ENCODE results near the gene GPR89A. TPM values are rescaled to one million over a fixed set of nuclear protein-coding genes. Genes with fewer than 3 reads are reported as not detected.
"Not testable (repeated sequence)": the region's sequence is repeated elsewhere in the genome, so short reads cannot be mapped to it uniquely, and the experiment has no call there.

Gene GPR89A
- total RNA-seq (2014; rRNA removed; shearing (Covaris generic); ENCODE audit: low replicate concordance) = 35.1 and 44.9 TPM in 2 replicates

GRCh38 chr1:145607833-145608733 lies at the start of gene GPR89A:
Gene GPR89A, plus strand, starts transcription at chr1:145607988. Its CDS starts 146 bp downstream, at chr1:145608134.
- Histone ChIP-seq H3K9ac (ENCODE audit: low read length) (peak within 1 kb of the TSS; percentile 84), H3K79me2 (ENCODE audit: low read length) (peaks cover 42% of the 10 kb centered on the region), H3K4me3 (ENCODE audit: low read length) (peak within 1 kb of the TSS; percentile 81), H3K4me1 (ENCODE audit: low read length) (peaks cover 14% of the 10 kb centered on the region), H2AFZ (ENCODE audit: low read length) (peak within 1 kb of the TSS; percentile 71; the same call in 1 of the 2 replicates), H3K4me2 (ENCODE audit: low read depth, low read length, poor library complexity, severe bottlenecking) (peak within 1 kb of the TSS; percentile 84)
- not testable (repeated sequence) for H3K9me2 ChIP-seq (replicated peaks; ENCODE audit: insufficient read depth, low read length); H4K20me1 ChIP-seq (ENCODE audit: insufficient read depth, low read depth, low read length); H3K27ac ChIP-seq (ENCODE audit: low read length); H3K36me3 ChIP-seq (ENCODE audit: insufficient read depth, low read length); H3K27me3 ChIP-seq (ENCODE audit: low read length); H3K9me3 ChIP-seq (ENCODE audit: low read length)
- peak; percentile 98 for DNase-seq

DNA sequence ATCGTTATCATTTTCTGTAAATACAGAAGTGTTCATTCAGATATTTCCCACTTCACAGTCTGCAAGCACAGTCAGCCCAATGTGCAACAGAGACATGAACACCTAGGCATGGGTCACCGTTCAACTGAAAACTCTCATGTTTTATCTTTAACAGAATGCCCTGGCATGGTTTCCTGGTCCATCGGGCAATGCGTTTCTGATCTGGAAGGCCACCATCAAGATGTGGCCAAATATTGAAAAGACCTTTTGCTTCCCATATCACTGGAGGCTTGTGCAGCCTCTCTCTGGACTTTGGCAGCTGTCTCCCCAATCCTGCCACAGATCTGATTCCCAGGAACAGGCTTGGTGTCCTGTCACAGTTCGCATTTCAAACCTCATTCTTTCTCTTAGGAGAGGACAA lies 21.0 kb upstream of the GPR89A start:
- H3K9me3 ChIP-seq (ENCODE audit: low read length); H3K4me1 ChIP-seq (ENCODE audit: low read length); DNase-seq; H3K4me2 ChIP-seq (ENCODE audit: low read depth, low read length, poor library complexity, severe bottlenecking); H4K20me1 ChIP-seq (ENCODE audit: insufficient read depth, low read depth, low read length); H3K9ac ChIP-seq (ENCODE audit: low read length); H3K4me3 ChIP-seq (ENCODE audit: low read length); H3K36me3 ChIP-seq (ENCODE audit: insufficient read depth, low read length); H2AFZ ChIP-seq (ENCODE audit: low read length); H3K9me2 ChIP-seq (replicated peaks; ENCODE audit: insufficient read depth, low read length); H3K27ac ChIP-seq (ENCODE audit: low read length); H3K27me3 ChIP-seq (ENCODE audit: low read length); H3K79me2 ChIP-seq (ENCODE audit: low read length): not testable (repeated sequence)

GRCh38 chr1:145590806-145591205 lies 17.0 kb upstream of the GPR89A start:
- not testable (repeated sequence) for H3K9ac ChIP-seq (ENCODE audit: low read length); H3K27me3 ChIP-seq (ENCODE audit: low read length); H2AFZ ChIP-seq (ENCODE audit: low read length); H3K9me3 ChIP-seq (ENCODE audit: low read length); H4K20me1 ChIP-seq (ENCODE audit: insufficient read depth, low read depth, low read length); H3K36me3 ChIP-seq (ENCODE audit: insufficient read depth, low read length); DNase-seq; H3K9me2 ChIP-seq (replicated peaks; ENCODE audit: insufficient read depth, low read length); H3K4me2 ChIP-seq (ENCODE audit: low read depth, low read length, poor library complexity, severe bottlenecking); H3K4me3 ChIP-seq (ENCODE audit: low read length); H3K27ac ChIP-seq (ENCODE audit: low read length); H3K79me2 ChIP-seq (ENCODE audit: low read length); H3K4me1 ChIP-seq (ENCODE audit: low read length)

- H3K9ac ChIP-seq (ENCODE audit: low read length); H3K4me1 ChIP-seq (ENCODE audit: low read length); H3K4me2 ChIP-seq (ENCODE audit: low read depth, low read length, poor library complexity, severe bottlenecking); DNase-seq; H3K9me2 ChIP-seq (replicated peaks; ENCODE audit: insufficient read depth, low read length); H4K20me1 ChIP-seq (ENCODE audit: insufficient read depth, low read depth, low read length); H3K79me2 ChIP-seq (ENCODE audit: low read length); H3K4me3 ChIP-seq (ENCODE audit: low read length); H2AFZ ChIP-seq (ENCODE audit: low read length); H3K27me3 ChIP-seq (ENCODE audit: low read length); H3K27ac ChIP-seq (ENCODE audit: low read length); H3K36me3 ChIP-seq (ENCODE audit: insufficient read depth, low read length); H3K9me3 ChIP-seq (ENCODE audit: low read length): not testable (repeated sequence)
Observed at GRCh38 chr1:145592347-145592746, 15.4 kb upstream of the GPR89A start.

GRCh38 chr1:145595421-145595820 lies 12.4 kb upstream of the GPR89A start:
- H3K9me3 ChIP-seq (ENCODE audit: low read length); H3K4me2 ChIP-seq (ENCODE audit: low read depth, low read length, poor library complexity, severe bottlenecking); DNase-seq; H4K20me1 ChIP-seq (ENCODE audit: insufficient read depth, low read depth, low read length); H3K27me3 ChIP-seq (ENCODE audit: low read length); H2AFZ ChIP-seq (ENCODE audit: low read length); H3K36me3 ChIP-seq (ENCODE audit: insufficient read depth, low read length); H3K4me3 ChIP-seq (ENCODE audit: low read length); H3K9me2 ChIP-seq (replicated peaks; ENCODE audit: insufficient read depth, low read length); H3K9ac ChIP-seq (ENCODE audit: low read length); H3K4me1 ChIP-seq (ENCODE audit: low read length); H3K27ac ChIP-seq (ENCODE audit: low read length); H3K79me2 ChIP-seq (ENCODE audit: low read length): not testable (repeated sequence)

GRCh38 chr1:145596236-145596635 lies 11.6 kb upstream of the GPR89A start:
- not testable (repeated sequence) for H3K4me1 ChIP-seq (ENCODE audit: low read length); H3K36me3 ChIP-seq (ENCODE audit: insufficient read depth, low read length); H3K4me2 ChIP-seq (ENCODE audit: low read depth, low read length, poor library complexity, severe bottlenecking); H3K9me3 ChIP-seq (ENCODE audit: low read length); H3K79me2 ChIP-seq (ENCODE audit: low read length); H2AFZ ChIP-seq (ENCODE audit: low read length); DNase-seq; H4K20me1 ChIP-seq (ENCODE audit: insufficient read depth, low read depth, low read length); H3K4me3 ChIP-seq (ENCODE audit: low read length); H3K9ac ChIP-seq (ENCODE audit: low read length); H3K9me2 ChIP-seq (replicated peaks; ENCODE audit: insufficient read depth, low read length); H3K27me3 ChIP-seq (ENCODE audit: low read length); H3K27ac ChIP-seq (ENCODE audit: low read length)

DNA sequence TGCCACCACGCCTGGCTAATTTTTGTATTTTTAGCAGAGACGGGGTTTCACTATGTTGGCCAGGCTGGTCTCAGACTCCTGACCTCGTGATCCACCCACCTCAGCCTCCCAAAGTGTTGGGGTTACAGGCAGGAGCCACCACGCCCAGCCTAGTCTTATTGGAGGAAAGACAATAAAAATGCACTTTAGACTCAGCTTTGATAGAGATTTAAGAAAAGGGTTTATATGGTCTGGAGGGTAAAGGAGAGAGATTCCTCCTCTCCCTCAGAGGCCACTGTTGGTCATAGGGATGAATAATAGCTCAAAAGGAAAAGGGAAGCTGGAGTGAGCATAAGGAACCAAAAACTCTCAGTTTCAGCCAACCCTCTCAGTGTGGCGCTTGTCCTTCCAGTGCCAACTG lies 8.4 kb upstream of the GPR89A start:
- H3K36me3 ChIP-seq (ENCODE audit: insufficient read depth, low read length); H3K4me2 ChIP-seq (ENCODE audit: low read depth, low read length, poor library complexity, severe bottlenecking); DNase-seq; H3K27ac ChIP-seq (ENCODE audit: low read length); H3K9ac ChIP-seq (ENCODE audit: low read length); H3K27me3 ChIP-seq (ENCODE audit: low read length); H3K9me2 ChIP-seq (replicated peaks; ENCODE audit: insufficient read depth, low read length); H4K20me1 ChIP-seq (ENCODE audit: insufficient read depth, low read depth, low read length); H3K79me2 ChIP-seq (ENCODE audit: low read length); H3K9me3 ChIP-seq (ENCODE audit: low read length); H3K4me3 ChIP-seq (ENCODE audit: low read length); H3K4me1 ChIP-seq (ENCODE audit: low read length); H2AFZ ChIP-seq (ENCODE audit: low read length): not testable (repeated sequence)

DNA sequence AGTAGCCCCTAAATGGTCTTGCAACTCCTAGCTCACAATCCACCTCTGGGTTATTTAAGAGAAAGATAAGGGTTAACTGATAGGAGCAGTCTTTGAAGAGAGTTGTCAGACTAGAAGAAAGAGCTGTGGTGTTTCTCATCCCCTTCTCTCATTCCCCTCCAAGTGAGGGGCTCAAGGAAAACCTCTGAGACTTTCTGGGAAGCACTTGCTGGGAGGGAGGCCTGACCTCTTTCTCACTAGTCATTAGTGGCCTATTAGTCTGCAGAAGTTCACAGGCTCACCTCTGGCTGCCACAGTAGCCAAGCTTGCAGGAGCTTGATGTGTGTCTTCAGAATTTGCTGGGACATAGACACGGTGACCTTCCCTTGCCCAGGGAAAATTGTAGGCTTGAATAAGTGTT lies 6.2 kb upstream of the GPR89A start:
- Histone ChIP-seq H3K36me3 (ENCODE audit: insufficient read depth, low read length) (no peaks in the 10 kb centered on the region), H3K9ac (ENCODE audit: low read length) (no peak overlapping the region), H3K4me2 (ENCODE audit: low read depth, low read length, poor library complexity, severe bottlenecking) (no peak overlapping the region), H3K9me3 (ENCODE audit: low read length) (no peaks in the 10 kb centered on the region), H3K27me3 (ENCODE audit: low read length) (no peaks in the 10 kb centered on the region), H3K27ac (ENCODE audit: low read length) (no peak overlapping the region), H3K4me3 (ENCODE audit: low read length) (no peak overlapping the region), H3K4me1 (ENCODE audit: low read length) (peaks cover 6% of the 10 kb centered on the region), H4K20me1 (ENCODE audit: insufficient read depth, low read depth, low read length) (no peaks in the 10 kb centered on the region), H2AFZ (ENCODE audit: low read length) (no peak overlapping the region), H3K79me2 (ENCODE audit: low read length) (no peaks in the 10 kb centered on the region), H3K9me2 (replicated peaks; ENCODE audit: insufficient read depth, low read length) (no peaks in the 10 kb centered on the region)
- no peak for DNase-seq
